Subcutaneous adipose tissue (tissue), 4 donors: ENCODE results near the gene FOXP2. TPM values are rescaled to one million over a fixed set of nuclear protein-coding genes. Genes with fewer than 3 reads are reported as not detected.

Experiments used
- small RNA-seq: library from RNA; depleted of rRNA; stranded (forward); fragments of <200 nt; gene quantifications from one replicate; pipeline ENCODE3, GENCODE V24; 2016
- total RNA-seq, 4 donors: library from RNA; depleted of rRNA; stranded (reverse); fragments of >200 nt; gene quantifications; one replicate each; pipeline ENCODE4 v1.1.0, GENCODE V29; 2016
- TF ChIP-seq, protein P1 (sequence below): fragments of 450-650 bp; IDR thresholded peaks from one replicate; pipeline ENCODE4 v1.5.1; 2016; ENCODE audit warnings: low read depth, mild to moderate bottlenecking, control low read depth, antibody characterized with exemption, moderate library complexity

FOXP2 gene
- total RNA-seq, 4 donors from 2014 or later: 11.3 to 20.1 (median 16.1) TPM

DNA sequence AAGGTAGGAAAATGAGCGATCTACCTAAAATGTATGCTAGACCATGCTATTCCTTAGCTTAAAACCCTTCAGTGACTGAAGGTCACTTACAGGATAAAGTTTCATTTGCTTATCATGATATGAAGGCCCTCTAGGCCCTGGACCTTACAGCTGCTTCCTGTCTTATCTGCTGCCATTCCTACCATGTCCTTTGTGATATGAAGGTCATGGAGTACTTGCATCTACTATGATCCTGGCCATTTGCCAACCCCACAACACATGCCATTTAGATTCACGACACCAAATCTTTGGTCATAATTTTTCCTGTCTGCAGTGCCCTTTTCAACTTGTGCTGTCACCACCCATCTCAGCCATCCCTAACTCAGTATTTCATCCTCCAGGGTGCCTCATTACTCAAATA lies 325.5 kb downstream of the FOXP2 start:
- TF ChIP-seq, protein P1, sequence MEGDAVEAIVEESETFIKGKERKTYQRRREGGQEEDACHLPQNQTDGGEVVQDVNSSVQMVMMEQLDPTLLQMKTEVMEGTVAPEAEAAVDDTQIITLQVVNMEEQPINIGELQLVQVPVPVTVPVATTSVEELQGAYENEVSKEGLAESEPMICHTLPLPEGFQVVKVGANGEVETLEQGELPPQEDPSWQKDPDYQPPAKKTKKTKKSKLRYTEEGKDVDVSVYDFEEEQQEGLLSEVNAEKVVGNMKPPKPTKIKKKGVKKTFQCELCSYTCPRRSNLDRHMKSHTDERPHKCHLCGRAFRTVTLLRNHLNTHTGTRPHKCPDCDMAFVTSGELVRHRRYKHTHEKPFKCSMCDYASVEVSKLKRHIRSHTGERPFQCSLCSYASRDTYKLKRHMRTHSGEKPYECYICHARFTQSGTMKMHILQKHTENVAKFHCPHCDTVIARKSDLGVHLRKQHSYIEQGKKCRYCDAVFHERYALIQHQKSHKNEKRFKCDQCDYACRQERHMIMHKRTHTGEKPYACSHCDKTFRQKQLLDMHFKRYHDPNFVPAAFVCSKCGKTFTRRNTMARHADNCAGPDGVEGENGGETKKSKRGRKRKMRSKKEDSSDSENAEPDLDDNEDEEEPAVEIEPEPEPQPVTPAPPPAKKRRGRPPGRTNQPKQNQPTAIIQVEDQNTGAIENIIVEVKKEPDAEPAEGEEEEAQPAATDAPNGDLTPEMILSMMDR: no peak

DNA sequence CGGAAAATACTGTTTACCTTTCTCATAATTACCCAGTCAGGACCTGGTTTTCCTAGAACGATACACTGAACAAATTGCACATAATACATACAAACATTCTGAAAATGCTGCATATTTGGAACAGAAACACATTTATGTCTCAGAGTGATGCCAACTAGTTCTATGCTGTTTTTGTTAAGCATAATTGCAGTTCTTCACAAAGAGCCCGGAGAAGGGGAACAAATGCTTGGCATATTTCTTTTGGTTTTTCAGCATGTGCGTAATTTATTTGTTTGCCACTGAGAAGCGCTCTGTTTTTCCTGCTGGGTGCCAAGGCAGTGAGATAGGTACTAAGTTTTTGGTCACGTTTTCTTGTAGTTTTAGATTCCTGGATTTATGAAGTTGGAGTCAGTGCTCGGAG lies 326.3 kb downstream of the FOXP2 start:
- TF ChIP-seq, protein P1: no peak

DNA sequence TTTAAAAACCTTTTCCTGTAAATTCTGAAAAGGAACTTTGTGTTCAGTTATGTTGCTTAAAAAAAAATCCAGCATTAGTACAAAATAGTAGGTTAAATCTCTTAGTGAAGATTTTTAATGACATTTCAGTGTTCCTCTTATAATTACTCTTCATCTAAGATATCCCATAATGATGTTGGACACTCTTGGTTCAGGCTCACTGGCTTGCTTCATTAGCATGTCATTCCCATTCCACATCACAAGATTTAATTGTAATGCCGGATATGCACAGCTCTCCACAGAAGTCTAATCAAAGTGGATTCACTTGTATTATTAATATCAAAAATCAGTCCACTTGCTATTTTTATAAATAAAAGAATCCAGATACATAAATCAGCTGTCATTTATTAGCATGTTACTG lies 327.3 kb downstream of the FOXP2 start:
- TF ChIP-seq, protein P1: no peak

Small RNAs within 50 kb of the gene (small RNA-seq; reads per million reads assigned to genes)
- gene MIR3666: not detected
- gene RNA5SP238: not detected
